Tibial nerve (tissue), 4 donors: Measurements from ENCODE around the gene MGLL. TPM values are rescaled to one million over a fixed set of nuclear protein-coding genes. Genes with fewer than 3 reads are reported as not detected.

Experiments used
- DNase-seq, 2 donors: peaks; one replicate each; pipeline ENCODE4 v3.0.0-alpha.2; 2019; ENCODE audit warnings: low spot score in 2 of 2
- H3K27ac ChIP-seq, 4 donors: fragments of 200-600 bp; sonication (generic) in 3 of 4; one replicate each; pipeline ENCODE4 v1.5.1; 2017 to 2019; ENCODE audit warnings: mild to moderate bottlenecking in 1 of 4
- H3K27me3 ChIP-seq, 2 donors: fragments of 200-600 bp; sonication (generic) in 1 of 2; one replicate each; pipeline versions ENCODE4 v1.5.1 to v1.6.0; 2017 to 2019
- H3K36me3 ChIP-seq, 3 donors: fragments of 200-600 bp; sonication (generic); one replicate each; pipeline ENCODE4 v1.5.1; 2018 to 2019
- H3K4me1 ChIP-seq, 4 donors: fragments of 200-600 bp; sonication (generic) in 3 of 4; one replicate each; pipeline ENCODE4 v1.5.1; 2017 to 2019
- H3K4me3 ChIP-seq, 4 donors: fragments of 200-600 bp; sonication (generic) in 3 of 4; one replicate each; pipeline ENCODE4 v1.5.1; 2017 to 2019; ENCODE audit warnings: mild to moderate bottlenecking in 1 of 4, moderate library complexity in 1 of 4
- H3K9me3 ChIP-seq, 4 donors: fragments of 200-600 bp; sonication (generic) in 3 of 4; one replicate each; pipeline ENCODE4 v1.5.1; 2017 to 2019
- CTCF ChIP-seq, 5 experiments: fragments of 200-600 bp in 3 of 5; fragments of 450-650 bp in 2 of 5; sonication (generic) in 3 of 5; IDR thresholded peaks; one replicate each; pipeline ENCODE4 v1.5.1; 2016 to 2019; ENCODE audit warnings: antibody characterized with exemption in 5 of 5, mild to moderate bottlenecking in 3 of 5, moderate library complexity in 2 of 5
- EP300 ChIP-seq, 2 donors: sonication (generic); formaldehyde crosslinking; IDR thresholded peaks; one replicate each; pipeline ENCODE4 v1.6.1; 2017; ENCODE audit warnings: antibody characterized with exemption in 2 of 2, mild to moderate bottlenecking in 1 of 2
- POLR2A ChIP-seq, 2 donors: fragments of 450-650 bp; IDR thresholded peaks; one replicate each; pipeline ENCODE4 v1.6.1; 2017; ENCODE audit warnings: antibody characterized with exemption in 2 of 2, mild to moderate bottlenecking in 2 of 2, moderate library complexity in 2 of 2
- WGBS, 2 donors: methylation state at CpG; one replicate each; pipeline ENCODE4 v1.1.5; 2018; 5-methylcytosine and 5-hydroxymethylcytosine counted together
- total RNA-seq, 4 donors: library from RNA; depleted of rRNA; stranded (reverse); fragments of >200 nt; gene quantifications; one replicate each; pipeline ENCODE4 v1.1.0, GENCODE V29; 2016

The MGLL gene
- total RNA-seq, 4 donors from 2014 or later: 67.5 to 96.6 (median 86.1) TPM

- TF ChIP-seq CTCF (IDR thresholded peaks at IDR 0.05) (no peak), EP300 (IDR thresholded peaks at IDR 0.05) (no peak), POLR2A (IDR thresholded peaks at IDR 0.05) (no peak)
- no peaks in the 10 kb centered on the region for H3K36me3 ChIP-seq
Measured at GRCh38 chr3:127728417-127729015, 93.8 kb downstream of the MGLL start.

GRCh38 chr3:127726894-127727293 lies 95.4 kb downstream of the MGLL start:
- 82 to 85% methylated on average over 3 of the region's 3 CpGs for WGBS, 2 donors
- no peaks in the 10 kb centered on the region for H3K27me3 ChIP-seq
- no peak overlapping the region for H3K4me3 ChIP-seq
- no peak overlapping the region for H3K27ac ChIP-seq
- no peak for TF ChIP-seq CTCF (IDR thresholded peaks at IDR 0.05)
- TF ChIP-seq POLR2A (IDR thresholded peaks at IDR 0.05): no peak
- TF ChIP-seq EP300 (IDR thresholded peaks at IDR 0.05): peak in 1 of 2 donors; percentile 52
- DNase-seq: no peak
- H3K4me1 ChIP-seq: peaks cover 0 to 38% (median 3%) of the 10 kb centered on the region in 4 donors
- H3K36me3 ChIP-seq: no peaks in the 10 kb centered on the region
- no peaks in the 10 kb centered on the region for H3K9me3 ChIP-seq

More at GRCh38 chr3:127728417-127729015, 93.8 kb downstream of the MGLL start:
- no peak for DNase-seq
- 74 to 77% methylated on average over 7 of the region's 7 CpGs for WGBS, 2 donors
- H3K4me1 ChIP-seq: peaks cover 0 to 39% (median 11%) of the 10 kb centered on the region in 4 donors
- no peaks in the 10 kb centered on the region for H3K27me3 ChIP-seq
- H3K27ac ChIP-seq: no peak overlapping the region
- no peaks in the 10 kb centered on the region for H3K9me3 ChIP-seq
- no peak overlapping the region for H3K4me3 ChIP-seq

- Histone ChIP-seq H3K9me3 (no peaks in the 10 kb centered on the region), H3K36me3 (peaks cover 0 to 25% (median 0%) of the 10 kb centered on the region in 3 donors), H3K4me1 (peaks cover 0 to 16% (median 0%) of the 10 kb centered on the region in 4 donors), H3K27me3 (no peaks in the 10 kb centered on the region), H3K4me3 (no peak overlapping the region), H3K27ac (peak overlapping the region in 2 of 4 donors; percentile 26 to 49)
- WGBS, 2 donors: 53% methylated on average over 11 of the region's 11 CpGs
- no peak for DNase-seq
- TF ChIP-seq POLR2A (IDR thresholded peaks at IDR 0.05) (no peak), CTCF (IDR thresholded peaks at IDR 0.05) (no peak), EP300 (IDR thresholded peaks at IDR 0.05) (no peak)
Measured at GRCh38 chr3:127723011-127723567, 99.2 kb downstream of the MGLL start.

GRCh38 chr3:127722091-127722784 lies 100.1 kb downstream of the MGLL start:
- Histone ChIP-seq H3K36me3 (peaks cover 0 to 25% (median 0%) of the 10 kb centered on the region in 3 donors), H3K9me3 (no peaks in the 10 kb centered on the region), H3K27ac (peak overlapping the region in 3 of 4 donors; percentile 3 to 30 (median 26)), H3K4me3 (no peak overlapping the region), H3K4me1 (peaks cover 0 to 21% (median 0%) of the 10 kb centered on the region in 4 donors), H3K27me3 (no peaks in the 10 kb centered on the region)
- 67 to 71% methylated on average over 13 of the region's 13 CpGs for WGBS, 2 donors
- no peak for DNase-seq
- TF ChIP-seq EP300 (IDR thresholded peaks at IDR 0.05) (no peak), CTCF (IDR thresholded peaks at IDR 0.05) (no peak), POLR2A (IDR thresholded peaks at IDR 0.05) (no peak)
